GM21529 (cell line): Measurements from ENCODE around the gene MROH8.
"Not testable (repeated sequence)": the region's sequence is repeated elsewhere in the genome, so short reads cannot be mapped to it uniquely, and the experiment has no call there.

Source experiments
- ATAC-seq: cut with Tn5 transposase; IDR thresholded peaks from one replicate; pipeline ENCODE4 v1.9.1; 2021; ENCODE audit not compliant: unreplicated experiment

The MROH8 gene

DNA sequence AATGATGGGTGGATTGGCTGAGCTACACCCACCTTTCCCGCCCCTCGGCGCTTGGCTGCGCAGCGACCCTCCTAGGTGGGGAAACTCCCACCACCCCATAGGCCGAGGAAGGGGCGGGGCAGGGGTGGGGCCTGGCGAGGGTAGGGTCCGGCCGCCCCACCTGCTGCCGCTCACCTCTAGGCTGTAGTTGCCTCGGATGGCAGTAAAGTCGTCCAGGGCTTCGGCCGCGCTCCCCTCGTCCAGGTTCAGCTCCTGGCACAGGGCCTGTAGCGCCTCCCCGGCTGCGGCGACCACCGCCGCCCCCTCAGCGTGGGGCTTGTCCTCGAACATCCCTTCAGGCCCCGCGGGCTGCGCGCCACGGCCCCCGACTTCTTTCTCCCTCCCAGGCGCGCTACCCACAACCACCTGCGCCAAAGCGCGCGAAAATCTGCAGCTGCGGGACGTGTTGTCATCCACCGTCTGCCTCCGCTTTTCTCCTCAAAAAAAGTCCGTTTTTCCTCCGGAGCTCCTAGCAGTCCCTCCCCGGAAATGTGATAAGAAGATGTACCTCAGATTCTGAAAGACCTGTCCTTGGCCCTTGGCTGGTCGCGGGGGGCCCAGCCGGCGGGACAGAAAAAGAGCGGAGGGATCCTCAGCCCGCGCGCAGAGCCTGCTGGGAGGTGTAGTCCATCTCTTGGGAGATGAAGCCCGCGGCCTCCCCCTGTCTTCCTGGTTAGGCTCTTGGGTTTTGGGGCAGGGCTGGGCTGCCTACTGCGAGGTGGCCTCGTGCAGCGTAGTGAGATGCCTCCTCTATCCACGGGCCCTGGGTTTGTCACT is 83.5 kb downstream of the MROH8 start, which contains the start of gene RBL1:
RBL1 (minus strand) TSS at position 399 of the 816 bp plus-strand sequence; CDS start at position 330, 69 bp downstream.
- peak; percentile 70 for ATAC-seq

DNA sequence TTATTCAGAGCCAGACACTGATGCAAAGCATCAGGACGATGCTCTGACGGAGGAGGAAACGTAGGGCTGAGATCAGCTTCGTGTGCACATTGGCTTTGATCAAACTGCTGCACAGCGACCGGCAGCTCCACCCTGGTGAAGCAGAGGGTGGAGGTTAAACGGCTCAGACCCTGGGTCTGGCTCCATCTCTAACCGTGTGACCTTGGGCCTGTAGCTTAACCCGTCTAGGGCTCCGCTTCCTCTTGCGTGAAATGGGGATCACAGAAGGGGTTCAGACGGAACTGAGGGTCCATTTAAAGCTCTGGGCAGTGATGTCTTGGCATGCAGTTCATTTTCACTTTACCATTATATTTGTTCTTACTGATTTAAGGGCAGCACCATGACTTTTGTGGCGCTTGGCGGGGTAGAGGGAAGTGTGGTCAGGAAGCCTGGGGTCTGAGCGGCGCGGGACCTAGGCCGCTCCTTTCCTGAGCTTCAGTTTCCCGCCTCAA is 84.2 kb downstream of the MROH8 start:
- ATAC-seq, result peak; percentile 27

DNA sequence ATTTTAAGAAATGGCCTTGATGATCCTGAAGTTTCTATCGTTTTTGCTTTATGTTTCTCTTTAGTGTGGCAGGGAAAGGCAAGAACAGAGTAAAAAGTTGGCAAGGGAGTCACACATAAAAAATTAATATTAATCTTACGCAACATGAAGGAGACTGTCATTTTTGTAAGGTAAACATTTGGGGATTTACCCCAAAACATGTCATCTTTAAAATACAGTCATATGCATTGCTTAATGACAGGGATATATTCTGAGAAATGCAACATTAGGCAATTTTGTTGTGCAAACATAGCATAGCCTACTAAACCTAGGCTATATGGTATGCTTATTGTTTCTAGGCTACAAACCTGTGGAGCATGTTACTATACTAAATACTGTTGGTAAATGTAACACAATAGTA is 88.9 kb downstream of the MROH8 start:
- no peak for ATAC-seq

DNA sequence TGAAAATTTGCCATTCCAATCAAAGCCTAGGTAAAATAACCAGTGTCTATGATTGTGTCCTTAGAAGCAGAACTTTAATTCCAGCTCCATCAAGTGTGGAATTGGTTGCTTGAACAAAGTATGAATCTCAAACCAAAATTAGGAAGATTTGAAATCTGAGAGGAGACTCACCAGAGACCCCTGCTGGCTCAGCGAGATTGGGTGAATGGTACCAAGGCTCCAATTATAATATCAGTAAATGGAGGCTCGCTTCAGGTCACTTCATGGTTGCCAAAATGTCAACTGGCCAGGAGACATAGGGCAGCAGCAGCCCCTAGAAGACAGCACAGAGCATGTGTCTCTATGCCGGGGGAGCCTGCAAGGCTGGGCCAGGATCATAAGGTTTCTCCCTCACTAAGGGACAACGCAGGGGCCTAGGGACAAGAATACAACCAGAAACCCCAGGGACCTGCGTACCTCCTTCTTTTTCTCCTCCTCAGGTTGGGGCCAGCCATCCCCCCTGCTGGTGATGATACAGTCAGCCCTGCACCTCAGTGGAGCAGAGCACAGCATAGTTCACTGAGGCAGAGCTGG is 97.5 kb downstream of the MROH8 start:
- ATAC-seq, result no peak

DNA sequence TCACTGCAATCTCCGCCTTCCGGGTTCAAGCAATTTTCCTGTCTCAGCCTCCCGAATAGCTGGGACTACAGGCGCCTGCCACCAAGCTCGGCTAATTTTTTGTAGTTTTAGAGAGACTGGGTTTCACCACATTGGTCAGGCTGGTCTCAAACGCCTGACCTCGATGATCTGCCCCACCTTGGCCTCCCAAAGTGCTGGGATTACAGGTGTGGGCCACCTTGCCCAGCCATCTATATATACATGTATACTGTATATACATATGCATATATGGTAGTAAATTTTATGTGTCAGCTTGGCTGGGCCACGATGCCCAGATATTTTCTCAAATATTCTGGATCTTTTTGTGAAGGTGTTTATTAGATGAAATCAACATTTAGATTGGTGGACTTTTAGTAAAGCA is 102.3 kb downstream of the MROH8 start:
- no peak for ATAC-seq

DNA sequence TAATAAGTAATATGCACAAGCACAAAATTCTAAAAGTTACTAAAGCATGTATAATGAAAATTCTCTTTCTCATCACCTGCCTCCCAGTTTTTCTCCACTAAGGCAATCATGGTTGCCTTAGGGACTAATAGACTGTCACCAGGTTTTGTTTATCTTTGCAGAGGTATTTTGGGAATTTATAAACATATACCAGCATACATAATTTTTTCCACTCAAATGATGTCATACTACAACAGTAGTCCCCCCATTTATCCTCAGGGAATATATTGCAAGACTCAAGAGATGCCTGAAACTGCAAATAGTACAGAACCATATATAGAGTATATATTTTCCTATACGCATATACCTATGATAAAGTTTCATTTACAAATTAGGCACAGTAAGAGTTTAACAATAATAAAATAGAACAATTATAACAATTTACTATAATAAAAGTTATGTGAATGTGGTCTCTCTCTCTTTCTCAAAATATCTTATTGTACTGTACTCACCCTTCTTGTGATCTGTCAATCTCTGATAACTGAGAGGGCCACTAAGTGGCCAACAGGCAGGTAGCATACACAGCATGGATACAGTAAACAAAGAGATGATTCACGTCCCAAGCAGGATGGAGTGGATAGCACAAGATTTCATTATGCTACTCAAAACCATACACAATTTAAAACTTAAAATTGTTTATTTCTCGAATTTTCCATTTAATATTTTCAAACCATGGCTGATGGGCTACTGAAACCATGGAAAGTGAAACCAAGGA is 103.2 kb downstream of the MROH8 start:
- no peak for ATAC-seq

DNA sequence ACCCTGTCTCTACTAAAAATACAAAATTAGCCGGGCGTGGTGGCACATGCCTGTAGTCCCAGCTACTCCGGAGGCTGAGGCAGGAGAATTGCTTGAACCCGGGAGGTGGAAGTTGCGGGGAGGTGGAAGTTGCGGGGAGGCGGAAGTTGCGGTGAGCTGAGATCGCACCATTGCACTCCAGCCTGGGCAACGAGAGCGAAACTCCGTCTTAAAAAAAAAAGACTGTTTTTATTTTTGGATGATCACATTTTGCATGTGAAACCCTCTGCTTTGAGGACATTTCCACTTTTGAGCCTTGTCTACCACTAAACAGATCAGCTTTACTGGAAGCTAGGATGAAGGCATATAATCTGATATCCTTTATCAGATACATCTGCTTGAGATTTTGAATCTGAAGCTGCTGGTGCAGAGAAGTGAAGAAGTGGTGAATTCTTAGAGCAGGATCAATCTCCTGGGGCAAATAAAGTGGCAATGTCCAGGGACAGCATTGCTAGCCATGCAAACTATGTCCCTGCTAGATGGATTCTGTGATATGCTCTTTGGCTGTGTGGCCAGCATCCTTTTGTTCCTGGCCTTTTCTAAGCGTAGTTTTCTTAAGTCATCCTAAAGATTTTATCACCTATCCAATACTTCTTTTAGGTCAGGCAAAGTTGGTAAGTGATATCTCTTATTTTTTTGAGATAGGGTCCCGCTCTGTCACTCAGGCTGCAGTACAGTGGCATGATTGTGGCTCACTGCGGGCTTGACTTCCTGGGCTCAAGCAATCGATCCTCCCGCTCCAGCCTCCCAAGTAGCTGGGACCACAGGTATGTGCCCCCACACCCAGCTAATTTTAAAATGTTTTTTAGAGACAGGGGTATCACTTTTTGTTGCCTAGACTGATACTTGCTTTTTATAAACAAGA is 106.8 kb downstream of the MROH8 start:
- no peak for ATAC-seq

DNA sequence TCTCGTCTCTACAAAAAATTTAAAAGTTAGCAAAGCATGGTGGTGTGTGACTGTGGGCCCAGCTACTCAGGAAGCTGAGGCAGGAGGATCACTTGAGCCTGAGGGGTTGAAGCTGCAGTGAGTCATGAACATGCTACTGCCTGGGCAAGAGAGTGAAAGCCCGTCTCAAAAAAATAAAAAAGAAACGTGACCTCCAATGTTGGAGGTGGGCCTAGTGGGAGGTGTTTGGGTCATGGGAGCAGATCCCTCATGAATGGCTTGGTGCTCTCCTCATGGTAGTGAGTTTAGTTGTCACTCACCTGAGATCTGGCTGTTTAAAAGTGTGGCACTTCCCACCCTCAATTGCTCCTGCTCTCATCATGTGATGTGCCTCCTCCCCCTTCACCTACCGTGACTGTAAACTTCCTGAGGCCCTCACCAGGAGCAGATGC is 107.9 kb downstream of the MROH8 start:
- peak; percentile 69 for ATAC-seq

DNA sequence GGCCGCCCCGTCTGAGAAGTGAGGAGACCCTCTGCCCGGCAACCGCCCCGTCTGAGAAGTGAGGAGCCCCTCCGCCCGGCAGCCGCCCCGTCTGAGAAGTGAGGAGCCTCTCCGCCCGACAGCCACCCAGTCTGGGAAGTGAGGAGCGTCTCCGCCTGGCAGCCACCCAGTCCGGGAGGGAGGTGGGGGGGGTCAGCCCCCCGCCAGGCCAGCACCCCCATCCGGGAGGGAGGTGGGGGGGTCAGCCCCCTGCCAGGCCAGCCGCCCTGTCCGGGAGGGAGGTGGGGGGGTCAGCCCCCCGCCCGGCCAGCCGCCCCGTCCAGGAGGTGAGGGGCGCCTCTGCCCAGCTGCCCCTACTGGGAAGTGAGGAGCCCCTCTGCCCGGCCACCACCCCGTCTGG is 109.8 kb downstream of the MROH8 start:
- not testable (repeated sequence) for ATAC-seq

DNA sequence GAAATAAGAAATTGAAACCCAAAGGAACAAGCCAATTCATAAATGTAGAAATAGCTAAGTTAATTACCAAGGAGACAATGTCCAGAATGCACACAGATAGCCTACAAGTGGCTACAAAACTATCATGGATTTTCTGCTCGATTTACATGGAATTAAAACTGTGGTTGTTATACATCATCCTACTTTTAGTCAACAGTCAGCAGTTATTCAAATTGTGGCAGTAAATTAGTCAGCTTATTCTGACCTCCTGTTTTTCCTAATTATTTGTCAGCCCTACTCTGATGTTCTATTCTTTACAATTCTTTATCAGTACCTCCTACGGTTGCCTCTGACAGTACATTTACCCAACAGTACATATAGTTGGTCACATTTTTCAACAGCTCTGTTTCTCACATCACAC is 113.2 kb downstream of the MROH8 start:
- ATAC-seq, result no peak

DNA sequence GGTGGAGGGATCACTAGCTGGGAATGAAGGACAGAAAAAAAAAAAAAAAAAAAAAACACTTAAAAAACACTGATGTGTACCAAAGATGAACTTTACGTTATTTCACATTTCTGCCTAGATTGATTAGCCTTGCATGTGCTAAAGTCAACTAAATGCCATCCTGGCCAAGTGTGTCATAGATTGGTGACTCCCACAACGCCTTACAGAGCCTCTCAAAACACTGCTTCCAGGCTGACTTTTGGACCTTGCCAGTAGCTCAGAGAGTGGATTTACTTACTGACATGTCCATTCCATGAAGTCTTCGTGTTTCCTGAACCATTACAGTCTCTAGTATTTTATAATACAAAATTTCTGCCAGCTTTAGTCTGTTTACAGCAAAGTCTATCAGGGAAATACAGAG is 124.1 kb downstream of the MROH8 start:
- no peak for ATAC-seq

DNA sequence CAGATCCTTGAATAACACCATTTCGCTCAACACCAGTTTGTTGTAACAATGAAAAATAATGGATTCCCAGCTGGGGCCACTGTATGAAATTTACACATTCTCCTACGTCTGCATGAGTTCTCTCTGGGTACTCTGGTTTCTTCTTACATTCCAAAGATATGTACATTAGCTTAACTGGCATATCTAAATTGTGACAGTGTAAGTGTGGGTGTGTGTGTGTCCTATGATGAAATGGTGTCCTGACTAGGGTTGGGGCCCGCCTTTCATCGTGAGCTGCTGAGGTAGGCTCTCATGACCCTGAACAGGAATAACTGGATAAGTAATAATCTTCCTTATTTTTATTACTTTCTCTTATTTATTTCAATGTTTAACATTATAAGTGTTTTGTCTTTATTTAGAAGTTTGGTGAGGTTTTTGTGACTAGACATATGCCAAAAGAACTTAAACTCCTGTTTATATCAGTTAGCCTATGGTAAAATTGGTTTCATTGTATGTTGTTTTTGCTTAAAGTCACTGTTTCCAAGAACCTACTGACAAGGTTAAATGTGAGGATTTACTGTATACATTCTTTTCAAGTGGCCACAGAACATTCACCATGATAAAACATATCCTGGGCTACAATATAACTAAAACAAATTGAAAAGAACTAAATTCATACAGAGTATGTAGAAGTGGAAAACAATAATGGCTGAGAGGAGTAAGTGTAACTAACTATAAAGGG is 126.0 kb downstream of the MROH8 start:
- ATAC-seq, result no peak
